GM19455 (cell line): Measurements from ENCODE around the gene SLC6A8.

Source experiments
- ATAC-seq: cut with Tn5 transposase; IDR thresholded peaks from one replicate; pipeline ENCODE4 v1.9.1; 2021; ENCODE audit not compliant: unreplicated experiment

SLC6A8 gene

GRCh38 chrX:153648358-153649177 is 39.2 kb upstream of the SLC6A8 start:
- ATAC-seq, result no peak

DNA sequence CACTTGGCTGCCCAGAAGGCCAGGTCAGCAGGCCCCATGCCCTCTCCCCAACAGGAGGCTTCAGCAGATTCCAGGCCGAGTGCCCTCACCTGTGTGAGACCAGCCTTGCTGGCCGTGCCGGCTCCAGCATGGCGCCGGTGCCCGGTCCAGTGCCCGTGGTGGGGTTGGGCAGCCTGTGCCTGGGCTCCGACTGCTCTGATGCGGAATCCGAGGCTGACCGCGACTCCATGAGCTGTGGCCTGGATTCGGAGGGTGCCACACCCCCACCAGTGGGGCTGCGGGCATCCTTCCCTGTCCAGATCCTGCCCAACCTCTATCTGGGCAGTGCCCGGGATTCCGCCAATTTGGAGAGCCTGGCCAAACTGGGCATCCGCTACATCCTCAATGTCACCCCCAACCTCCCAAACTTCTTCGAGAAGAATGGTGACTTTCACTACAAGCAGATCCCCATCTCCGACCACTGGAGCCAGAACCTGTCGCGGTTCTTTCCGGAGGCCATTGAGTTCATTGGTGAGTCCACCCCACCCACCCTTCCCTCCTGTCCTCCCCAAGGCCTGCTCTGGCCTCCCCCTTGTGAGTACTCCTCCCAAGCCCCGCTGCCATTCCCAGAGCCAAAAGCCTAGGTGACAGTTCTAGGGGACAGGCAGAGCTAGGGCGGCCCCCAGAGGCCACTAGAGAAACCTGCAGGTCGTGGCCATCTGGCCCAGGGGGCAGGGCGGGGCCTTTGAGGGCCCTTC is 38.4 kb upstream of the SLC6A8 start:
- ATAC-seq, result no peak

DNA sequence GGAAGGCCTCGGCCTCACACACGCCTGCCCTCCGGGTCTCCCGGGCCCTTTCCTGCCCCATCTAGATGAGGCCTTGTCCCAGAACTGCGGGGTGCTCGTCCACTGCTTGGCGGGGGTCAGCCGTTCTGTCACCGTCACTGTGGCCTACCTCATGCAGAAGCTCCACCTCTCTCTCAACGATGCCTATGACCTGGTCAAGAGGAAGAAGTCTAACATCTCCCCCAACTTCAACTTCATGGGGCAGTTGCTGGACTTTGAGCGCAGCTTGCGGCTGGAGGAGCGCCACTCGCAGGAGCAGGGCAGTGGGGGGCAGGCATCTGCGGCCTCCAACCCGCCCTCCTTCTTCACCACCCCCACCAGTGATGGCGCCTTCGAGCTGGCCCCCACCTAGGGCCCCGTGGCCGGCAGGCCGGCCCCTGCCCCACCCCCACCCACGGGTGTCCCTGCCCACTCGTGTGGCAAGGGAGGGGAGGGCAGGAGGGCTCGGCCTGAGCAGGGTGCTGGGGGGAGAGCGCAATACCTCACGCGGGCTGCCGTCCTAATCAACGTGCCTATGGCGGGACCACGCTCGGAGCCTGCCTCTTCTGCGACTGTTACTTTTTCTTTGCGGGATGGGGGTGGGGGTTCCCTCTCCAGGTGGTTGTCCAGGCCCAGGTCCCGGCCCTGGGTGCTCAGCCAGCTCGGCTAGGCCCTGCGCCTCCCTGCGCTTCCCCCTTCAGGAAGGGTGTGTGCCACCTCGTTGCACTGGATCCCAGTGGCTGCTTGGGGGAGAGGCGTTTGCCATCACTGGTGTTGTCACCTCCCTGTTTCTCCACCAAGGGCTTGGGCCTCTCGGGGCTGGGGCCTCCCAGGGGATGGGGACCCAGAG is 37.6 kb upstream of the SLC6A8 start:
- no peak for ATAC-seq

DNA sequence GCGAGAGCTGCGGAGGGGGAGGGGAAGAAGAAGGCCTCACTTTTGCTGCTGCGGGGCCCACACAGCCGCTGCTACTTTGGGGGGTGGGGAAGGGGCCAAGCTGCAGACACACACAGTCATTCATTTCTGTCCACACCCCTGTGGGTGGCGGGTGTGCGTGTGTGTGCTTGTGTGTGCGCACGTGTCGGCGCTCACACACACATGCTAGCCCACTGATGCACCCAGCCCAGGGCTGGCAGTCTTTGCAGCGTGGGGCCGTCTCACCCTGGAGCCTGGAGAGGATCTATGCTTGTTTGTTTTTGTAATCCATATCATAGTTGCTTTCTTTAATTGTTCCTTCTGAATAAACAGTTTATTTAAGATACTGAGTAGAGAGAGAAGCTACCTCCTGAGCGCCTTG is 36.8 kb upstream of the SLC6A8 start:
- ATAC-seq, result no peak

- no peak for ATAC-seq
Measured at GRCh38 chrX:153651540-153652079, 36.1 kb upstream of the SLC6A8 start.

- ATAC-seq, result no peak
Measured at GRCh38 chrX:153653556-153653955, 34.2 kb upstream of the SLC6A8 start.

DNA sequence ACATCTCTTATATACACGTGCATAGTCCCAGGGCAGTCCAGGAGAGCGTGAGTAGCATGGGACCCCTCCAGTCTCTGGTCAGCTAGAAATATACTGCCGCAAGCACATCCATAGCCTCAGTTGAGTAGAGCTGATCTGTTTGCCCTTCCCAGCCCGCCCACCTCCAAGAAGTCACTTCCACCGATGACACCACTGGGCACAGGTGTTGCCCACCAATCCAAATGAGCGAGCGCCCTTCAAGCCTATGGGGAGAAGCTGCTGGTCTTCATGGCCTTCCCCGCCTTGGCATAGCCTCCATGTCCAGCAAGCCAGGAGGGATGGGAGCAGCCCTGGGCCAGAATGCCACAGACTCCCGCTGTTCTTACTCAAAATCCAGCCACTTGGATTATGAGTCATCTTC is 30.6 kb upstream of the SLC6A8 start:
- ATAC-seq, result no peak

DNA sequence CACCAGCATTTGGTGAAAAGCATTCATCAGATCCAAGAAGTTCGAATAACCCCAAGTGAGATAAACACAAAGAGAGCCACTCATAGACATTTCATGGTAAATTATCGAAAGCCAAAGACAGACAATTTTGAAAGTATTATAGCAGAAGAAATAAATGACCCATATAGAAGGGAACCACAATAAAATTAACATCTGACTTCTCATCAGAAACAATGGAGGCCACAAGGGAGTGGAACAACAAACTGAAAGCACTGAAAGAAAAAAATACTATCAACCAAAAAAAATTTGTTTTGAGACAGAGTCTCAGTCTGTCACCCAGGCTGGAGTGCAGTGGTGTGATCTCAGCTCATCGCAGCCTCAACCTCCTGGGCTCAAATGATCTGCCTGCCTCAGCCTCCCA is 28.5 kb upstream of the SLC6A8 start:
- no peak for ATAC-seq

GRCh38 chrX:153662266-153662665 is 25.5 kb upstream of the SLC6A8 start:
- ATAC-seq, result no peak

- ATAC-seq, result no peak
Measured at GRCh38 chrX:153665726-153666306, 21.9 kb upstream of the SLC6A8 start.

GRCh38 chrX:153667281-153667955 is 20.3 kb upstream of the SLC6A8 start:
- no peak for ATAC-seq

- ATAC-seq, result no peak
Measured at GRCh38 chrX:153667956-153668396, 19.8 kb upstream of the SLC6A8 start.

DNA sequence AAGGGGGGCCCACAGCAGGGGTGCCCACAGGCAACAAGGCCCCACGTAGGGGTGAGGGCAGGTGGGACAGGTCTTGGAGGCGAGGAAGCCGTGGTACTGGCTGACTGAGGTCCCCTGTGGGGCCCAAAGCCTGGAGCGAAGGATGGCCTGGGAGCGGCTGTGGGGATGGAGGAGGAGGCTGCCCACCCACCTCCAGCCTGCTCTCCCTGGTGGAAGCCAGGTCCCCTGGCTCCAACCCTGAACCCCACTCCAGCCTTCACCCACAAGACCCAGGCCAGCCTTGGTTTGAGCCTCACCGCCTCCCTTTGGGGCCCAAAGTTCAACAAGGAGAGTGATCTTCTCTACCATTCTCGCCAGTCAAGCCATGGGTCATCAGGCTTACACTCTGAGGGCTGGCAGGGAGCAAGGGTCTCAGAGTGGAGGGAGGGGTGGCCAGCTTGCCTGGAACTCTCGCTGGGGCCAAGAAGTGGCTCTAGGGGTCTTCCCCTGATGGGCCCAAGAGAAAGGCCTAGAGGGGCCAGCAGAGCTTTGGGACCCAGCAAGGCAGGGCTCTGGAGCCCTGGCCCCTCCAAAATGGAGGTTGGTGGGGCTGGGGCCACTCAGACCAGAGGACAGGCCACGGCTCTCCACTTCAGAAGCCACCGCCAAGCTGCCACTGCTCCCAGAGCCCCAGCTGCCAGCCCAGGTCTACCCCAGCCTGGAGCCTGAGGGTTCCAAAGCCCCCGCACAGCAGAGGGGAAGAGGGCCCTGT is 19.1 kb upstream of the SLC6A8 start:
- no peak for ATAC-seq

- no peak for ATAC-seq
Measured at GRCh38 chrX:153669174-153669890, 18.4 kb upstream of the SLC6A8 start.

- ATAC-seq, result no peak
Measured at GRCh38 chrX:153669901-153670731, 17.6 kb upstream of the SLC6A8 start.

DNA sequence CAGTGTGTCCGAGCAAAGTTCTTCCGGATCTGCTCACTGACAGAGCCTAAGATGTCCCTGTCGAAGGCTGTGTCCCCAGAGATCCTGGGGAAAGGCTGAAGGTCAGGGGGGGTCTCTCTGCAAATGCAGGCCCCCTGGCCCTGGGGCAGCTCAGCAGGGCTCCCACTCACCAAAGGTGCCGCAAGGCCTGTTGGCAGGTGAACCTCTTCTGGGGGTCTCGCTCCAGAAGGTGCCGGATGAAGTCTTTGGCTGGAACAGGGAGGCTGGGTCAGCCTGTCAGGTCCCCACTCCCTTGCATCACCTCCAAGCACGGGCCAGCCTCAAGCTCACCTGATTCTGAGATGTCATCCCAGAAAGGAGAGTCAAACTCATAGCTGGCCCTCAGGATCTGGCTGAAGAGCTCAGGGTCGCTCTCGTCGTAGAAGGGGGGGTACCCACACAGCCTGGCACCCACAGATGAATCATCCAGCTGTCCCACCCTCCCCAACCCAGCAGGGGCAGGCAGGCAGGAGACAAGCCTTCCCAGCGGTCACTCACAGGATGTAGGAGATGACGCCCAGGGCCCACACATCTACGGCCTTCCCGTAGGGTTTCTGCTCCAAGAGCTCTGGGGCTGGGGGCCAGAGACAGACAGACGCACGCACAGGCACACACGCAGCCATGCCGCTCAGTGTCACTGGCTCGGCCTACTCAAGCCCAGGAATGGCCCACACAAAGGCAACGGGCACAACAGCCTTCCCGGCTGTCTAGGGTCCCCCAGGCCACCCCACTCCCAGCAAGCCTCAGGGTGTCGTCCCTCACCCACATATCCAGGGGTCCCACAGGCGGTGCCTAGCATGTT is 16.8 kb upstream of the SLC6A8 start:
- no peak for ATAC-seq
